ENCODE data around the gene LRRC58. TPM values are rescaled to one million over a fixed set of nuclear protein-coding genes. Genes with fewer than 3 reads are reported as not detected.

LRRC58 gene
- total and polyA plus RNA-seq, 2 donors (not counting 3 experiments of a cell fraction or from before 2014, with no cell fraction given): 3.7 to 11.9 TPM

- ChIA-PET POLR2A (no interaction called here), CTCF (interaction anchor here (1.2 kb wide), 1 partner anchor 22 kb away, joined by 3 read pairs; no protein-coding TSS in a partner anchor)
- Histone ChIP-seq H2AFZ (ENCODE audit: low read depth, low read length) (no peak overlapping the region), H3K79me2 (ENCODE audit: control insufficient read depth, insufficient read depth, low read length) (peaks cover 7% of the 10 kb centered on the region), H3K4me3 (replicated peaks in 1 of 3; ENCODE audit: insufficient read depth in 1 of 3, low read depth in 1 of 3, low read length in 3 of 3) (no peak overlapping the region), H3K27ac (ENCODE audit: insufficient read depth, low read depth, low read length) (no peak overlapping the region), H3K36me3 (ENCODE audit: control insufficient read depth in 2 of 2, extremely low read depth in 1 of 2, insufficient read depth in 2 of 2, low read length in 2 of 2) (peaks cover 0 to 7% of the 10 kb centered on the region in 2 experiments), H3K27me3 (ENCODE audit: control insufficient read depth in 2 of 2, insufficient read depth in 2 of 2, low read length in 2 of 2) (no peaks in the 10 kb centered on the region), H3K4me2 (ENCODE audit: insufficient read depth, low read length) (no peak overlapping the region), H3K4me1 (ENCODE audit: control insufficient read depth, extremely low read depth, insufficient read depth, low read length) (no peaks in the 10 kb centered on the region), H3K9ac (replicated peaks; ENCODE audit: extremely low read depth, insufficient read depth, low read length) (no peak overlapping the region), H3K9me3 (replicated peaks; ENCODE audit: control insufficient read depth, insufficient read depth, low read length) (no peaks in the 10 kb centered on the region), H4K20me1 (replicated peaks; ENCODE audit: control insufficient read depth, extremely low read depth, insufficient read depth, low read length) (no peaks in the 10 kb centered on the region), H3K9me1 (replicated peaks; ENCODE audit: control insufficient read depth, extremely low read depth, insufficient read depth, low read length) (no peaks in the 10 kb centered on the region)
- intact Hi-C loops (cut with micrococcal nuclease): no loop called here
- TF ChIP-seq CTCF (IDR thresholded peaks at IDR 0.05; ENCODE audit: extremely low read depth in 1 of 2, insufficient read depth in 1 of 2, low read depth in 1 of 2, low read length in 2 of 2) (no peak), GATA2 (IDR thresholded peaks at IDR 0.05; ENCODE audit: insufficient read depth, insufficient read length, low read depth, low read length) (no peak), POLR2AphosphoS5 (IDR thresholded peaks at IDR 0.05; ENCODE audit: insufficient read depth, low read depth, low read length) (no peak), JUN (IDR thresholded peaks at IDR 0.05; ENCODE audit: borderline replicate concordance, insufficient read depth, insufficient read length, low read depth) (no peak), MYC (IDR thresholded peaks at IDR 0.05; ENCODE audit: low read depth, low read length) (no peak), FOS (IDR thresholded peaks at IDR 0.05; ENCODE audit: borderline replicate concordance, insufficient read depth, low read length) (no peak), EZH2 (IDR thresholded peaks at IDR 0.05; ENCODE audit: borderline replicate concordance, low read depth, low read length, severe bottlenecking) (no peak), MAX (IDR thresholded peaks at IDR 0.05; ENCODE audit: insufficient read depth, insufficient read length) (no peak), POLR2A (IDR thresholded peaks at IDR 0.05; ENCODE audit: low read depth, low read length) (no peak)
- BruUV-seq (replicated peaks): no TSS peak
- FAIRE-seq (no peak), DNase-seq (ENCODE audit: low read depth, low spot score) (no peak)
- dilution Hi-C loops (cut with MboI; ENCODE audit: extremely low pct_ligation_motif_present, low sequenced_read_pairs): no loop called here
Measured at GRCh38 chr3:120332646-120333045, 16.5 kb downstream of the LRRC58 start.
